SK-N-SH (cell line): ENCODE measurements around the gene RNF215. TPM values are rescaled to one million over a fixed set of nuclear protein-coding genes. Genes with fewer than 3 reads are reported as not detected.

Experiments used
- CTCF ChIA-PET: fragments of 300-600, 350-600 bp; formaldehyde crosslinking; extraction: SDS; loops from one replicate; lab custom pipeline; 2021; lab: Yijun Ruan, JAX
- POLR2A ChIA-PET: fragments of 350-600 bp; sonication (Branson Sonifier 250); formaldehyde crosslinking; extraction: SDS; loops from one replicate; lab custom pipeline; 2020; ENCODE audit warnings: antibody characterized with exemption, inconsistent platforms; lab: Yijun Ruan, JAX
- DNase-seq: peaks from one replicate; pipeline ENCODE4 v3.0.0; 2012
- H2AFZ ChIP-seq: fragments of 200-600 bp; sonication (generic); 2 replicates; pipeline ENCODE4 v1.8.1; 2016; ENCODE audit warnings: antibody characterized with exemption, mild to moderate bottlenecking, low read depth
- H3F3A ChIP-seq: fragments of 200-600 bp; sonication (generic); replicated peaks from 2 replicates; pipeline ENCODE3; 2016; ENCODE audit warnings: antibody characterized with exemption, mild to moderate bottlenecking; ENCODE audit not compliant: insufficient read depth
- H3K27ac ChIP-seq, 2 experiments: fragments of 200-500 bp in 1 of 2; fragments of 200-600 bp in 1 of 2; sonication (Bioruptor generic) in 1 of 2; sonication (generic), shearing (Covaris generic) in 1 of 2; 2 replicates each; pipeline versions ENCODE4 v1.5.1 to v1.6.1; 2014 to 2016; ENCODE audit warnings: low read depth in 2 of 2, inconsistent platforms in 1 of 2, low read length in 1 of 2, mild to moderate bottlenecking in 1 of 2, mixed read lengths in 1 of 2
- H3K27me3 ChIP-seq: fragments of 200-600 bp; sonication (generic), shearing (Covaris generic); 2 replicates; pipeline ENCODE4 v1.6.1; 2016; ENCODE audit warnings: mixed run types; ENCODE audit not compliant: insufficient read depth
- H3K36me3 ChIP-seq, 2 experiments: fragments of 200-500 bp in 1 of 2; fragments of 200-600 bp in 1 of 2; sonication (Bioruptor generic) in 1 of 2; sonication (generic) in 1 of 2; replicated peaks in 1 of 2; 2 replicates each; pipeline versions ENCODE3 to v1.5.1; 2014 to 2016; ENCODE audit warnings: low read length in 1 of 2, mild to moderate bottlenecking in 1 of 2; ENCODE audit not compliant: insufficient read depth in 2 of 2, control insufficient read depth in 1 of 2
- H3K4me1 ChIP-seq, 2 experiments: fragments of 200-500 bp in 1 of 2; fragments of 200-600 bp in 1 of 2; sonication (Bioruptor generic) in 1 of 2; sonication (generic), shearing (Covaris generic) in 1 of 2; 2 replicates each; pipeline versions ENCODE4 v1.5.1 to v1.6.1; 2014 to 2016; ENCODE audit warnings: low read depth in 1 of 2, low read length in 1 of 2, mixed run types in 1 of 2; ENCODE audit not compliant: insufficient read depth in 2 of 2, control insufficient read depth in 1 of 2
- H3K4me2 ChIP-seq: fragments of 200-600 bp; sonication (generic), shearing (Covaris generic); 2 replicates; pipeline ENCODE4 v1.6.1; 2017; ENCODE audit warnings: mixed run types
- H3K4me3 ChIP-seq, 2 experiments: fragments of 200-500 bp in 1 of 2; fragments of 200-600 bp in 1 of 2; sonication (Bioruptor generic) in 1 of 2; sonication (generic), shearing (Covaris generic) in 1 of 2; 2 replicates each; pipeline versions ENCODE4 v1.5.1 to v1.8.1; 2014 to 2016; ENCODE audit warnings: low read depth in 2 of 2, inconsistent platforms in 1 of 2, low read length in 1 of 2, mild to moderate bottlenecking in 1 of 2, mixed read lengths in 1 of 2, moderate library complexity in 1 of 2
- H3K79me2 ChIP-seq: fragments of 200-600 bp; sonication (generic); 2 replicates; pipeline ENCODE4 v1.8.1; 2017; ENCODE audit warnings: mild to moderate bottlenecking; ENCODE audit not compliant: insufficient read depth
- H3K9ac ChIP-seq: fragments of 200-600 bp; sonication (generic); 2 replicates; pipeline ENCODE4 v1.6.1; 2017; ENCODE audit warnings: mixed run types
- H3K9me2 ChIP-seq: fragments of 200-600 bp; sonication (generic); 2 replicates; pipeline ENCODE4 v1.6.1; 2017; ENCODE audit warnings: mixed run types
- H3K9me3 ChIP-seq: fragments of 200-600 bp; sonication (generic); 2 replicates; pipeline ENCODE4 v1.6.1; 2017; ENCODE audit warnings: mixed run types, mild to moderate bottlenecking, moderate library complexity
- H4K20me1 ChIP-seq: fragments of 200-600 bp; sonication (generic); 2 replicates; pipeline ENCODE4 v1.6.1; 2017; ENCODE audit warnings: mild to moderate bottlenecking, mixed run types; ENCODE audit not compliant: insufficient read depth
- CHD2 ChIP-seq: fragments of 150-350 bp; IDR thresholded peaks from 2 replicates; pipeline ENCODE4 v1.6.1; 2018; ENCODE audit warnings: low read length; ENCODE audit not compliant: partially characterized antibody
- CTCF ChIP-seq: fragments of 200-600 bp; sonication (generic); IDR thresholded peaks from 2 replicates; pipeline ENCODE4 v1.6.1; 2017; ENCODE audit warnings: antibody characterized with exemption, mild to moderate bottlenecking, moderate library complexity
- EP300 ChIP-seq, 2 experiments: IDR thresholded peaks; 2 replicates each; pipeline versions ENCODE4 v1.4.0 to v1.6.1; 2012; ENCODE audit warnings: borderline replicate concordance in 1 of 2, low read depth in 1 of 2, low read length in 1 of 2
- FOSL2 ChIP-seq: IDR thresholded peaks from 2 replicates; pipeline ENCODE4 v1.4.0; 2012; ENCODE audit warnings: low read depth, mild to moderate bottlenecking, moderate library complexity, borderline replicate concordance
- FOXJ3 ChIP-seq: sonication (generic); formaldehyde crosslinking; IDR thresholded peaks from 2 replicates; pipeline ENCODE4 v1.5.1; 2020; ENCODE audit warnings: mild to moderate bottlenecking, missing genetic modification reagents
- GABPA ChIP-seq: IDR thresholded peaks from 2 replicates; pipeline ENCODE4 v1.4.0; 2012; ENCODE audit warnings: low read depth, mild to moderate bottlenecking
- IRF3 ChIP-seq: fragments of 150-350 bp; IDR thresholded peaks from 2 replicates; pipeline ENCODE4 v1.6.1; 2016; ENCODE audit warnings: mild to moderate bottlenecking, low read depth, low read length
- MAX ChIP-seq: IDR thresholded peaks from 2 replicates; pipeline ENCODE4 v1.4.0; 2012; ENCODE audit warnings: low read depth
- MXI1 ChIP-seq: IDR thresholded peaks from 2 replicates; pipeline ENCODE4 v1.6.1; 2012; ENCODE audit warnings: mild to moderate bottlenecking, low read depth, low read length, improper control_type of control experiment
- NFIC ChIP-seq: IDR thresholded peaks from 2 replicates; pipeline ENCODE4 v1.4.0; 2012; ENCODE audit warnings: borderline replicate concordance
- NRF1 ChIP-seq: IDR thresholded peaks from 2 replicates; pipeline ENCODE4 v1.6.1; 2012; ENCODE audit warnings: low read depth, mild to moderate bottlenecking, low read length
- POLR2AphosphoS5 ChIP-seq: IDR thresholded peaks from 2 replicates; pipeline ENCODE4 v1.6.1; 2012; ENCODE audit warnings: low read depth, low read length
- REST ChIP-seq: IDR thresholded peaks from 2 replicates; pipeline ENCODE4 v1.6.1; 2012; ENCODE audit warnings: mild to moderate bottlenecking, low read depth, low read length, moderate library complexity
- RFX5 ChIP-seq: IDR thresholded peaks from 2 replicates; pipeline ENCODE4 v1.6.1; 2012; ENCODE audit warnings: mild to moderate bottlenecking, improper control_type of control experiment, low read length
- RXRA ChIP-seq: IDR thresholded peaks from 2 replicates; pipeline ENCODE4 v1.4.0; 2012; ENCODE audit warnings: low read depth, mild to moderate bottlenecking, borderline replicate concordance
- SIN3A ChIP-seq: IDR thresholded peaks from 2 replicates; pipeline ENCODE4 v1.6.1; 2012; ENCODE audit warnings: low read depth, mild to moderate bottlenecking, low read length, moderate library complexity, borderline replicate concordance
- TAF1 ChIP-seq: IDR thresholded peaks from 2 replicates; pipeline ENCODE4 v1.6.1; 2012; ENCODE audit warnings: low read depth, mild to moderate bottlenecking, low read length, moderate library complexity, borderline replicate concordance
- USF1 ChIP-seq: IDR thresholded peaks from 2 replicates; pipeline ENCODE4 v1.4.0; 2012; ENCODE audit warnings: low read depth, borderline replicate concordance
- USF2 ChIP-seq: fragments of 150-350 bp; IDR thresholded peaks from 2 replicates; pipeline ENCODE4 v1.6.1; 2017; ENCODE audit warnings: antibody characterized with exemption, low read length, low read depth, borderline replicate concordance
- YY1 ChIP-seq: IDR thresholded peaks from 2 replicates; pipeline ENCODE4 v1.4.0; 2012; ENCODE audit warnings: low read depth, mild to moderate bottlenecking
- WGBS: methylation state at CpG from one replicate; pipeline ENCODE4 v1.1.6; 2017; ENCODE audit warnings: low lambda C conversion rate; 5-methylcytosine and 5-hydroxymethylcytosine counted together
- polyA plus RNA-seq, 3 experiments: library from polyadenylated mRNA; depleted of rRNA; stranded (reverse); fragments of >200 nt; gene quantifications; 2 replicates each; pipeline ENCODE4 v1.2.3, GENCODE V29; 2012

RNF215 gene
- polyA plus RNA-seq, 1 of the 3 experiments (the other 2 are of a cell fraction) = 28.6 TPM

- Histone ChIP-seq H4K20me1 (no peaks in the 10 kb centered on the region), H3K27me3 (no peaks in the 10 kb centered on the region), H3K4me2 (no peak overlapping the region), H3K4me1 (peaks cover 0 to 7% of the 10 kb centered on the region in 2 experiments; a peak in 1 of 4 replicates), H3K4me3 (no peak overlapping the region), H3K9ac (no peak overlapping the region), H3K27ac (no peak overlapping the region), H3K79me2 (no peaks in the 10 kb centered on the region), H3F3A (no peaks in the 10 kb centered on the region), H3K9me3 (no peaks in the 10 kb centered on the region), H3K9me2 (no peaks in the 10 kb centered on the region), H3K36me3 (no peaks in the 10 kb centered on the region), H2AFZ (no peak overlapping the region)
- CTCF ChIA-PET = no interaction called here
- no peak for DNase-seq
- POLR2A ChIA-PET = no interaction called here
- no peak for TF ChIP-seq TAF1
- TF ChIP-seq POLR2AphosphoS5 = no peak
- no peak for TF ChIP-seq RFX5
- TF ChIP-seq NFIC = no peak
- no peak for TF ChIP-seq GABPA
- no peak for TF ChIP-seq RXRA
- TF ChIP-seq FOSL2 = no peak
- no peak for TF ChIP-seq CTCF
- TF ChIP-seq USF2 = no peak
- no peak for TF ChIP-seq NRF1
- no peak for TF ChIP-seq CHD2
- TF ChIP-seq IRF3 = no peak
- no peak for TF ChIP-seq FOXJ3 (CRISPR knock-in tag)
- no peak for TF ChIP-seq MAX
- TF ChIP-seq MXI1 = no peak
- no peak for TF ChIP-seq REST
- TF ChIP-seq USF1 = no peak
- TF ChIP-seq EP300 (IDR thresholded peaks at IDR 0.05; ENCODE audit: borderline replicate concordance in 1 of 2, low read depth in 1 of 2, low read length in 1 of 2) = no peak
- no peak for TF ChIP-seq YY1
- TF ChIP-seq SIN3A = no peak
- WGBS = 86% methylated on average over 5 of the region's 7 CpGs
Measured at GRCh38 chr22:30362651-30363281, 24.4 kb downstream of the RNF215 start.
